SK-MEL-5 (cell line): Measurements from ENCODE around the gene CARD14. TPM values are rescaled to one million over a fixed set of nuclear protein-coding genes. Genes with fewer than 3 reads are reported as not detected.

Experiments used
- DNase-seq: peaks from one replicate; pipeline ENCODE4 v3.0.0-alpha.2; 2016; ENCODE audit warnings: low read depth, low spot score
- in situ Hi-C: cut with HindIII; loops from 2 replicates; pipeline ENCODE4 v1.10.0; 2016; ENCODE audit warnings: low sequenced_read_pairs, high pct_unique_total_duplicates, low pct_unique_long_range_greater_than_20kb
- total RNA-seq: library from RNA; depleted of rRNA; stranded (reverse); fragments of >200 nt; shearing (Covaris generic); gene quantifications from 2 replicates; pipeline ENCODE4 v1.2.3, GENCODE V29; 2014

Gene CARD14
- total RNA-seq, 1 experiment from 2014 or later, result 19.6 TPM

DNA sequence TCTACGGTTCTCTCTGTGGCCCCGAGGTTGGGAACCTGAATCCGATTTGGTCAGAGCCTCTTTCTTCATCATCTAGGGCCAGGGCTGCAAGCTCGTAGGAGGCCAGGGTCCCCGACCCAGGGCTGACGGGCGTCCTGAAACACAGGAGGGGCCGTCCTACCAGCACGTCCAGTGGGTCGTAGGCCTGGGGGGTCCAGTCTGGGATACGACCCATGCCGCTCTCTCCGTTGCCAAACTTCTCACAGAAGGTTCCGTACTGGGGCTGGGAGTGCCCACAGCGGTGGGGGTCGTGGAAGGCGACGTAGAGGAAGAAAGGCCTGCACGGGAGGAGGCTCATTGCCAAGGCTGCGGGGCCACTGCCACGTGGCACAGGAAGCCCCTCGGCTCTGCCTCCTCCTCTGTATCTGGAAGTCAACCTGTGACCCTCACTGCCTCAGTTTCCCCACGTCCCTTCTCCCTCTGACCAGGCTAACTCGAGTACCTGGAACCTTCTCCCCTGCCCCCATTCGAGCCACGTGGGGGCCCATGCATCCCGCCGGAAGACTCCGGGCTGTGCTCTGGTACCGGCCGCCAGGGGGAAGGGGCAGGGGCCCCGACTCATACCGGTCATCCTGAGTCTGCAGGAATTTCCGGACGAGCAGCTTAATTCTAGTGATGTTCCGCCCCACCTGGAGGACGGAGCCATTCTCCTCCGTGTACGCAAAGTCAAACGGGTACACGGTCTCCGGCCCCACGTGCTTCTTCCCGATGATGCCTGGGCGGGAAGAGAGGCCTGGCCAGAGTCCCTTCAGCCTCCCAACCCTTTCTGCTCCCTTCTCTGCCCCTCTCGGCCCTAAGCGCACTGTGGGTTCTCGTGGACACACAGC lies 44.4 kb downstream of the CARD14 start:
- in situ Hi-C loops, result no loop called here
- no peak for DNase-seq

GRCh38 chr17:80214878-80215210 lies 45.0 kb downstream of the CARD14 start:
- in situ Hi-C loops, result no loop called here

GRCh38 chr17:80216473-80217456 lies 46.9 kb downstream of the CARD14 start:
- DNase-seq, result no peak
- in situ Hi-C loops, result no loop called here

More at GRCh38 chr17:80214878-80215210, 45.0 kb downstream of the CARD14 start:
- DNase-seq, result no peak

DNA sequence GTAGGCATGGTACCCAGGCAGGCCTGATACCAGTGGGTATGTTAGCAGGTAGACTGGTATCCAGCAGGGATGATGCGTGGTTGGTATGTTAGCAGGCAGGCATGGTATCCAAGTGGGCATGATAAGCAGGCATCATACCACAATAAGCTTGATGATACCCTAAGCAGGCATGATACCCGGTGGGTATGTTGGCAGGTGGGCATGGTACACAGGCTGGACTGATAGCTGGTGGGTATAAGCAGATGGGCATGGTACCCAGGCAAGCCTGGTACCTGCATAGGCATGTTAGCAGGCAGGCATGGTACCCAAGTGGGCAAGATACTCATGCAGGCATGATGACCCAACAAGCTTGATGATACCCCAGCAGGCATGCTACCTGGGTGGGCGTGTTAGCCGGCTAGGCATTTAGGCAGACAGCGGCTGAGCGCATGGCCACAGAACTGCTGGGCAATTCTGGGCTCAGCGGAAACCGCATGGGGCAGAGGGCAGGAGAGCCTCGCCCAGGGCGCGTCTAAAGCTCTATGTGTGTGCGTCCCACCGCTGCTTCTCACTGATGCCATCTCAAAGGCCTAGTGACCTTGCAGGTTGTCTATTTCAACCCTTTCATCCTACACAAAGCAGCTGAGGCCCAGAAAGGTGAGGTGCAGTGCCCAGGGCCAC lies 48.0 kb downstream of the CARD14 start:
- in situ Hi-C loops, result no loop called here
- DNase-seq, result no peak

- in situ Hi-C loops, result no loop called here
- no peak for DNase-seq
Observed at GRCh38 chr17:80218391-80218790, 48.6 kb downstream of the CARD14 start.

- in situ Hi-C loops, result no loop called here
- DNase-seq, result peak; percentile 90
Observed at GRCh38 chr17:80219013-80219762, 49.4 kb downstream of the CARD14 start.

DNA sequence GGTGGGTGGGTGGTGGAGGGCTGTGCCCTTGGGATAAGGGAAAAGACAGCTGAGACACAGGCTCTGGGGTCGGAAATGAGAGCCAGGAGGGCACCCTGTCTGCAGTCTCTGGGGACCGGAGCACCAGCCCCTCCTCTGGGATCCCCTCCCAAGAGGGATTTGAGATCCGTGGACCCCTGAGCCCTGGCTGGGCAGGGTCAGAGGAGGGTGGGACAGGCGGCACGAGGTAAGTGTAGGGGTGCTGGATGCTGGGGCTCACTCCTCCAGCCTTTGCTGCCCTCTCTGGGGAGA lies 49.9 kb downstream of the CARD14 start:
- in situ Hi-C loops, result no loop called here

DNA sequence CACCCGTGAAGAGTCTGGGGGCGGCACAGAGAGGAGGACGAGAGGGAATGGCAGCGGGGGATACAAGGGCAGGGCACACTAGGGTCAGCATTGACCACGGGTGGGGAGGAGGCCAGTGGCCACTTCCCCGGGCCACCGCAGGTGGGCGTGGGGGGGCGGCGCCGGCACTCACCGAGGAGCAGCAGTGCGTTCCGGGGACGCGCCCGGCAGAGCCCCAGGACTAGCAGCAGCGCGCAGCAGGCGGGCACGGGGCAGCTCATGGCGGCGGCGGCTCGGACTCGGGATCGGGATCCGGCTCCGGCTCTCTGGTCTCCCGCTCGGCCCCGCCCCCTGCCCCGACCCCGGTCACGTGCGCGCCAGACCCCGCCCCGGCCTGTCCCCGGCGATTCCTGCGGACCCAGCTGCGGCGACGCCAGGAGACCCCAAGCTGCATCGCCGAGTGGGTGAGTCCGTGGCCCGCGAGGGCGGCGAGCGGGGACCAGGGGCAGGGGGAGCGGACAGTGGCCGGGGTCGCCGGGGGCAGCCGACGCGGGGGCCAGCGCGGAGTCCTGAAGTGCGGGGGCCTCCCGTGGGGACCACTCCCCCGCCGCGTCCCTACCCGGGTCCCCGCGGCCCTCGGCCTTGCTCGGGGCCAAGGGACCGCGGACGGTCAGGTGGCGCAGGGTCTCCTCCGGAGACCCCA lies 50.4 kb downstream of the CARD14 start, which contains the start of the genes SGSH and SLC26A11:
Gene SGSH, minus strand, starts transcription at position 280 of the 682 bp plus-strand sequence. Its CDS starts 20 bp downstream, at position 260.
Gene SLC26A11, plus strand, starts transcription at position 374 of the 682 bp plus-strand sequence. CDS start 1,134 bp downstream, outside the sequence.
- peak; percentile 82 for DNase-seq
- in situ Hi-C loops, result no loop called here

More for the DNA sequence above, 49.9 kb downstream of the CARD14 start:
- DNase-seq, result no peak

GRCh38 chr17:80220736-80221215 lies 50.9 kb downstream of the CARD14 start:
- in situ Hi-C loops, result no loop called here
- no peak for DNase-seq

GRCh38 chr17:80221351-80222105 lies 51.7 kb downstream of the CARD14 start:
- in situ Hi-C loops, result no loop called here
- DNase-seq, result no peak

GRCh38 chr17:80222376-80223141 lies 52.7 kb downstream of the CARD14 start:
- in situ Hi-C loops, result no loop called here

GRCh38 chr17:80223142-80223815 lies 53.4 kb downstream of the CARD14 start:
- DNase-seq, result no peak
- in situ Hi-C loops, result no loop called here

More at GRCh38 chr17:80222376-80223141, 52.7 kb downstream of the CARD14 start:
- DNase-seq, result no peak

- in situ Hi-C loops, result no loop called here
Observed at GRCh38 chr17:80223838-80224497, 54.1 kb downstream of the CARD14 start.

DNA sequence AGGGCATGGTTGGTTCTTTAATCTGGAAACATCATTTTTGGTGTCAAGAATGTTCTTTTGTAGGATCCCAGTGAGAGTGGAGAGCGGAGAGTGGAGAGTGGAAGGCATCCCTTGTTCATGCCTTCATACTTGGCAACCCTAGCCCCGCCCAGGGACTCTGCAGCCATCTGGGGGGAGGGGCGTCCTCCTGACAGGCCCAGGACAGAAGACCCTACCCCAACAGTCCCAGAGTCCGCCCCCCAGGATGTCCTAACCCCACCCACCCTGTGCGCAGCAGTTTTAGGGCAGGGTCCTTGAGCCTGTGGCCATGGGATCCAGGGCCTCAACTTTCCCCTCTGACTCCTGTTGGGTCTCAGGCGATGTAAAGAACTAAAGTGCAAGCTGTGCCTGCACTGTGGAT lies 54.9 kb downstream of the CARD14 start:
- in situ Hi-C loops, result no loop called here
- no peak for DNase-seq

More at GRCh38 chr17:80223838-80224497, 54.1 kb downstream of the CARD14 start:
- no peak for DNase-seq
